Testis (tissue), 3 donors: ENCODE measurements around the gene ELANE. TPM values are rescaled to one million over a fixed set of nuclear protein-coding genes. Genes with fewer than 3 reads are reported as not detected.
"Not testable (repeated sequence)": the region's sequence is repeated elsewhere in the genome, so short reads cannot be mapped to it uniquely, and the experiment has no call there.

Experiments
- DNase-seq: peaks from one replicate; pipeline ENCODE4 v3.0.0-alpha.2; 2019
- H3K27ac ChIP-seq, 2 donors: fragments of 200-600 bp; sonication (generic); one replicate each; pipeline ENCODE4 v1.5.1; 2019
- H3K27me3 ChIP-seq: fragments of 200-600 bp; sonication (generic); one replicate; pipeline ENCODE4 v1.5.1; 2019
- H3K36me3 ChIP-seq: fragments of 200-600 bp; sonication (generic); one replicate; pipeline ENCODE4 v1.5.1; 2017; ENCODE audit warnings: low read depth; ENCODE audit errors: missing control alignments
- H3K4me1 ChIP-seq: fragments of 200-600 bp; sonication (generic); one replicate; pipeline ENCODE4 v1.5.1; 2019
- H3K4me3 ChIP-seq, 2 donors: fragments of 200-600 bp; sonication (generic); one replicate each; pipeline ENCODE4 v1.5.1; 2017 to 2019
- H3K9me3 ChIP-seq: fragments of 200-600 bp; sonication (generic); one replicate; pipeline ENCODE4 v1.5.1; 2017
- CTCF ChIP-seq, 3 experiments: fragments of 450-650 bp in 2 of 3; fragments of 200-600 bp in 1 of 3; sonication (generic) in 1 of 3; IDR thresholded peaks; one replicate each; pipeline ENCODE4 v1.5.1; 2016 to 2019; ENCODE audit warnings: antibody characterized with exemption in 3 of 3, mild to moderate bottlenecking in 2 of 3, moderate library complexity in 1 of 3
- POLR2A ChIP-seq: fragments of 450-650 bp; IDR thresholded peaks from one replicate; pipeline ENCODE4 v1.6.1; 2017; ENCODE audit warnings: antibody characterized with exemption, mild to moderate bottlenecking, moderate library complexity
- WGBS, 2 donors: methylation state at CpG; one replicate each; pipeline ENCODE4 v1.1.5; 2018; 5-methylcytosine and 5-hydroxymethylcytosine counted together
- intact Hi-C: fragments of 100-400 bp; cut with DNase I; formaldehyde crosslinking; loops from one replicate; pipeline ENCODE4 v1.15.1; 2023; ENCODE audit warnings: low total_unique reads
- polyA plus RNA-seq: library from polyadenylated mRNA; stranded (reverse); fragments of 350-450 nt; fragmentation: Illumina TruSeq; extraction: RNeasy Lipid Tissue Mini Kit (QIAGEN cat#74804); gene quantifications from one replicate; pipeline ENCODE4 v1.2.3, GENCODE V29; 2014; ENCODE audit warnings: low read depth, low replicate concordance; ENCODE audit not compliant: insufficient read depth
- total RNA-seq, 2 donors: library from RNA; depleted of rRNA; stranded (reverse); fragments of >200 nt; gene quantifications; one replicate each; pipeline ENCODE4 v1.2.3, GENCODE V29; 2016

ELANE gene
- total and polyA plus RNA-seq, 3 donors from 2014 or later = 0.50 to 0.74 TPM; not detected in 1

- intact Hi-C loops = loop anchor here (10.0 kb wide), 1 partner anchor 74 kb away; no protein-coding TSS in a partner anchor
- H3K4me1 ChIP-seq = peaks cover 19% of the 10 kb centered on the region
- H3K9me3 ChIP-seq = no peaks in the 10 kb centered on the region
- TF ChIP-seq CTCF (IDR thresholded peaks at IDR 0.05) = no peak
- no peak for TF ChIP-seq POLR2A
- no peak overlapping the region for H3K27ac ChIP-seq
- H3K27me3 ChIP-seq = no peaks in the 10 kb centered on the region
- H3K4me3 ChIP-seq = no peak overlapping the region
- DNase-seq = no peak
- 55 to 58% methylated on average over 7 to 12 of the region's 12 CpGs for WGBS, 2 donors
- H3K36me3 ChIP-seq = no peaks in the 10 kb centered on the region
Observed at GRCh38 chr19:848386-848921, 3.6 kb upstream of the ELANE start.

- not testable (repeated sequence) for H3K27ac ChIP-seq, H3K36me3 ChIP-seq, H3K4me3 ChIP-seq, H3K27me3 ChIP-seq, H3K9me3 ChIP-seq, DNase-seq
- H3K4me1 ChIP-seq = peaks cover 14% of the 10 kb centered on the region
- intact Hi-C loops = loop anchor here (10.0 kb wide), 1 partner anchor 74 kb away; no protein-coding TSS in a partner anchor
- 73 to 83% methylated on average over 8 of the region's 8 CpGs for WGBS, 2 donors
Observed at GRCh38 chr19:849195-849594, 2.9 kb upstream of the ELANE start.

- intact Hi-C loops = loop anchor here (5.0 kb wide), 1 partner anchor 72 kb away; no protein-coding TSS in a partner anchor
Observed at GRCh38 chr19:850221-850978, 1.7 kb upstream of the ELANE start.

GRCh38 chr19:850979-851335 is 1.1 kb upstream of the ELANE start:
- WGBS, 2 donors = 33% methylated on average over 13 of the region's 13 CpGs; no CpG with 5 or more reads in 1 of the 2 donors
- H3K27ac ChIP-seq = peak overlapping the region; percentile 40 to 79
- intact Hi-C loops = loop anchor here (5.0 kb wide), 1 partner anchor 71 kb away; no protein-coding TSS in a partner anchor
- no peaks in the 10 kb centered on the region for H3K36me3 ChIP-seq
- H3K9me3 ChIP-seq = no peaks in the 10 kb centered on the region
- H3K4me1 ChIP-seq = peaks cover 14% of the 10 kb centered on the region
- TF ChIP-seq POLR2A = no peak
- no peak for TF ChIP-seq CTCF (IDR thresholded peaks at IDR 0.05)
- no peak for DNase-seq
- no peaks in the 10 kb centered on the region for H3K27me3 ChIP-seq
- H3K4me3 ChIP-seq = no peak overlapping the region

More at GRCh38 chr19:850221-850978, 1.7 kb upstream of the ELANE start:
- TF ChIP-seq CTCF (IDR thresholded peaks at IDR 0.05) (no peak), POLR2A (no peak)
- no peak overlapping the region for H3K4me3 ChIP-seq
- no peaks in the 10 kb centered on the region for H3K9me3 ChIP-seq
- no peaks in the 10 kb centered on the region for H3K36me3 ChIP-seq
- H3K27ac ChIP-seq = peak overlapping the region; percentile 40 to 79
- WGBS, 2 donors = 27 to 34% methylated on average over 7 to 28 of the region's 28 CpGs
- peak; percentile 90 for DNase-seq
- no peaks in the 10 kb centered on the region for H3K27me3 ChIP-seq
- H3K4me1 ChIP-seq = peaks cover 14% of the 10 kb centered on the region

GRCh38 chr19:853014-853585 is 997 bp downstream of the ELANE start:
- TF ChIP-seq CTCF (IDR thresholded peaks at IDR 0.05) (no peak), POLR2A (no peak)
- DNase-seq = no peak
- H3K36me3 ChIP-seq = no peaks in the 10 kb centered on the region

GRCh38 chr19:853614-854220 is 1.6 kb downstream of the ELANE start:
- not testable (repeated sequence) for DNase-seq, H3K9me3 ChIP-seq, H3K36me3 ChIP-seq, H3K27me3 ChIP-seq, H3K27ac ChIP-seq, H3K4me3 ChIP-seq, H3K4me1 ChIP-seq
- 60 to 70% methylated on average over 9 to 10 of the region's 17 CpGs for WGBS, 2 donors
- intact Hi-C loops = loop anchor here (5.0 kb wide), 1 partner anchor 69 kb away; no protein-coding TSS in a partner anchor

More at GRCh38 chr19:853014-853585, 997 bp downstream of the ELANE start:
- WGBS, 2 donors = 44% methylated on average over 22 to 63 of the region's 67 CpGs
- Histone ChIP-seq H3K9me3 (no peaks in the 10 kb centered on the region), H3K4me3 (no peak overlapping the region), H3K27ac (no peak overlapping the region), H3K27me3 (no peaks in the 10 kb centered on the region), H3K4me1 (peaks cover 8% of the 10 kb centered on the region)
- intact Hi-C loops = loop anchor here (5.0 kb wide), 1 partner anchor 69 kb away; no protein-coding TSS in a partner anchor
